K562 (cell line): ENCODE data around the gene BEST1. TPM values are rescaled to one million over a fixed set of nuclear protein-coding genes. Genes with fewer than 3 reads are reported as not detected.

Source experiments
- BMI1 ChIP-seq: fragments of 150-350 bp; IDR thresholded peaks from 2 replicates; pipeline ENCODE4 v1.6.1; 2014; ENCODE audit warnings: low read length
- CREB1 ChIP-seq, 2 experiments: sonication (generic) in 1 of 2; formaldehyde crosslinking in 1 of 2; IDR thresholded peaks; 2 replicates each; pipeline versions ENCODE4 v1.6.1 to v1.8.0; 2012 to 2022; ENCODE audit warnings: inconsistent platforms in 1 of 2, mild to moderate bottlenecking in 1 of 2, missing genetic modification reagents in 1 of 2, moderate library complexity in 1 of 2
- DPF2 ChIP-seq: fragments of 450-650 bp; IDR thresholded peaks from 2 replicates; pipeline ENCODE4 v1.6.1; 2016
- HMGN3 ChIP-seq: IDR thresholded peaks from 2 replicates; pipeline ENCODE4 v1.6.1; 2011; ENCODE audit warnings: borderline replicate concordance, low read depth, mild to moderate bottlenecking, mixed read lengths, low read length; ENCODE audit not compliant: insufficient read length; ENCODE audit errors: extremely low read depth
- HOXB6 ChIP-seq: fragments of 250-450 bp; sonication (Bioruptor Pico); IDR thresholded peaks from 2 replicates; pipeline ENCODE4 v1.5.1; 2022; ENCODE audit warnings: mild to moderate bottlenecking, borderline replicate concordance
- KLF16 ChIP-seq: IDR thresholded peaks from 2 replicates; pipeline ENCODE4 v1.6.1; 2016; ENCODE audit warnings: antibody characterized with exemption
- MCM2 ChIP-seq: fragments of 450-650 bp; IDR thresholded peaks from 2 replicates; pipeline ENCODE4 v1.6.1; 2017; ENCODE audit warnings: low read depth, mild to moderate bottlenecking
- MNT ChIP-seq, 2 experiments: fragments of 450-650 bp; conservative IDR thresholded peaks; 2 replicates each; pipeline ENCODE4 v1.6.1; 2017; ENCODE audit warnings: mild to moderate bottlenecking in 2 of 2, moderate library complexity in 2 of 2
- NFATC3 ChIP-seq: fragments of 450-650 bp; IDR thresholded peaks from 2 replicates; pipeline ENCODE4 v1.6.1; 2017; ENCODE audit warnings: mild to moderate bottlenecking
- POLR2A ChIP-seq: fragments of 450-650 bp; conservative IDR thresholded peaks from 2 replicates; pipeline ENCODE4 v1.6.1; 2016
- SREBF2 ChIP-seq: sonication (generic); formaldehyde crosslinking; IDR thresholded peaks from 2 replicates; pipeline ENCODE4 v1.4.0; 2020; ENCODE audit warnings: mild to moderate bottlenecking, missing genetic modification reagents
- TCF15 ChIP-seq: fragments of 250-450 bp; sonication (Bioruptor Pico); IDR thresholded peaks from 2 replicates; pipeline ENCODE4 v1.8.0; 2022; ENCODE audit warnings: moderate library complexity, mild to moderate bottlenecking, inconsistent platforms
- TEAD2 ChIP-seq: fragments of 450-650 bp; IDR thresholded peaks from 2 replicates; pipeline ENCODE4 v1.6.1; 2016; ENCODE audit warnings: missing genetic modification characterization, control low read depth, missing compliant biosample characterization
- TRIM24 ChIP-seq, 2 experiments: fragments of 450-650 bp; IDR thresholded peaks; 2 replicates each; pipeline ENCODE4 v1.6.1; 2016
- USF1 ChIP-seq: sonication (generic); formaldehyde crosslinking; IDR thresholded peaks from 2 replicates; pipeline ENCODE4 v1.9.0; 2022; ENCODE audit warnings: mild to moderate bottlenecking, missing genetic modification reagents
- ZNF224 ChIP-seq: sonication (generic); formaldehyde crosslinking; IDR thresholded peaks from 2 replicates; pipeline ENCODE4 v1.8.0; 2022; ENCODE audit warnings: mild to moderate bottlenecking, missing genetic modification reagents
- ZNF239 ChIP-seq: fragments of 250-450 bp; sonication (Bioruptor Pico); IDR thresholded peaks from 2 replicates; pipeline ENCODE4 v1.4.0; 2020; ENCODE audit warnings: mild to moderate bottlenecking
- ZNF551 ChIP-seq: fragments of 250-450 bp; sonication (Bioruptor Pico); IDR thresholded peaks from 2 replicates; pipeline ENCODE4 v1.5.0; 2021; ENCODE audit warnings: mild to moderate bottlenecking, moderate library complexity
- ZNF785 ChIP-seq: fragments of 250-450 bp; sonication (Bioruptor Pico); IDR thresholded peaks from 2 replicates; pipeline ENCODE4 v1.4.0; 2020; ENCODE audit warnings: mild to moderate bottlenecking
- polyA plus RNA-seq, 8 experiments: library from polyadenylated mRNA; depleted of rRNA in 4 of 8; stranded (reverse) in 5 of 8; unstranded in 3 of 8; fragments of >200 nt; fragmentation: Nextera tagmentation in 2 of 8; fragmentation: Illumina TruSeq in 1 of 8; extraction: Ambion mirVana in 2 of 8; extraction: Trizol in 1 of 8; gene quantifications; 2 replicates each; pipeline versions ENCODE4 v1.2.1 to v1.2.3, GENCODE V29; 2011 to 2014; ENCODE audit warnings: inconsistent platforms in 1 of 8, missing spikeins in 1 of 8
- total RNA-seq, 7 experiments: library from RNA; depleted of rRNA in 6 of 7; stranded (reverse); fragments of >200 nt in 6 of 7; fragmentation: Illumina TruSeq in 2 of 7; extraction: Trizol in 2 of 7; gene quantifications; 2 replicates each; pipeline versions ENCODE4 v1.2.1 to v1.2.3, GENCODE V29; 2011 to 2021; ENCODE audit warnings: low replicate concordance in 1 of 7
- TF ChIP-seq, protein P1 (sequence below), 3 experiments: IDR thresholded peaks in 2 of 3; conservative IDR thresholded peaks in 1 of 3; 2 replicates each; pipeline ENCODE4 v1.5.1; 2011 to 2012; ENCODE audit warnings: low read length in 3 of 3, mild to moderate bottlenecking in 3 of 3, control low read depth in 2 of 3, improper control_type of control experiment in 1 of 3, inconsistent platforms in 1 of 3, low read depth in 1 of 3, mixed read lengths in 1 of 3, moderate library complexity in 1 of 3; ENCODE audit not compliant: insufficient read depth in 2 of 3
- TF ChIP-seq, protein P2 (sequence below): fragments of 450-650 bp; conservative IDR thresholded peaks from 2 replicates; pipeline ENCODE4 v1.6.1; 2016; ENCODE audit warnings: missing genetic modification characterization, low read depth, mild to moderate bottlenecking, control low read depth, missing compliant biosample characterization

Gene BEST1
- total and polyA plus RNA-seq, 9 of the 15 experiments (the other 6 are each of a cell fraction or from before 2014, with no cell fraction given): 0.07 to 1.3 (median 0.40) TPM

DNA sequence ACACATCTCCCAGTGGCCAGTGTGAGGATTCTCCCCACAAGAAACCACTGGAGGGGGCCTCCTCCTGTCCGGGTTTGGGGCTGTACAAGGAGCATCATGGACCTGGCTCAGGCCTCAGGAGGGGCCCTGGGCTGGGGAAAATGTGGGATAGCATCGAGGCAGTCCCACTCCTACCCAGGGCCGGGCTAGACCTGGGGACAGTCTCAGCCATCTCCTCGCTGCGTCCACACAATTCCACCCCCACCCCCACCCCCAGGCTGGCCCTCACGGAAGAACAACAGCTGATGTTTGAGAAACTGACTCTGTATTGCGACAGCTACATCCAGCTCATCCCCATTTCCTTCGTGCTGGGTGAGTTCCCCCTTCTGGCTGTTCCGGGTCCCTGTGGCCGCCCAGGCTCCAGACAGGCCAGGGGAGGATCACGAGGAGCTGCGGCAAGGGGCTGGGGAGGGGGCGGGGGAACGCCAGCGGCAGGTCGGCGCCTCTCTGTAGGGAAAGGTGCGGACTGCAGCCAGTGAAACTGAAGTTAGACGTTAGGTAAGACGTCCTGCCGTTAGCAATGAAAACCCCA is 4.8 kb downstream of the BEST1 start (continued):
- TF ChIP-seq TEAD2 (tag) (no peak), TCF15 (no peak), KLF16 (no peak), MCM2 (no peak), ZNF785 (CRISPR knock-in tag) (no peak), BMI1 (no peak), USF1 (CRISPR knock-in tag) (peak; percentile 11; the same call in 1 of the 2 replicates), HMGN3 (no peak), NFATC3 (no peak), POLR2A (no peak), SREBF2 (no peak), MNT (conservative IDR thresholded peaks at IDR 0.05) (no peak), TRIM24 (IDR thresholded peaks at IDR 0.05) (0 out of 4 replicates have a peak, but pooled peaks of 1 of the 2 experiments have one; percentile 11), ZNF224 (CRISPR knock-in tag) (no peak), CREB1 (IDR thresholded peaks at IDR 0.05) (no peak), CREB1 (CRISPR knock-in tag; IDR thresholded peaks at IDR 0.05) (no peak), HOXB6 (CRISPR knock-in tag) (no peak), ZNF551 (CRISPR knock-in tag) (no peak), ZNF239 (no peak), DPF2 (no peak)
- TF ChIP-seq, protein P1, sequence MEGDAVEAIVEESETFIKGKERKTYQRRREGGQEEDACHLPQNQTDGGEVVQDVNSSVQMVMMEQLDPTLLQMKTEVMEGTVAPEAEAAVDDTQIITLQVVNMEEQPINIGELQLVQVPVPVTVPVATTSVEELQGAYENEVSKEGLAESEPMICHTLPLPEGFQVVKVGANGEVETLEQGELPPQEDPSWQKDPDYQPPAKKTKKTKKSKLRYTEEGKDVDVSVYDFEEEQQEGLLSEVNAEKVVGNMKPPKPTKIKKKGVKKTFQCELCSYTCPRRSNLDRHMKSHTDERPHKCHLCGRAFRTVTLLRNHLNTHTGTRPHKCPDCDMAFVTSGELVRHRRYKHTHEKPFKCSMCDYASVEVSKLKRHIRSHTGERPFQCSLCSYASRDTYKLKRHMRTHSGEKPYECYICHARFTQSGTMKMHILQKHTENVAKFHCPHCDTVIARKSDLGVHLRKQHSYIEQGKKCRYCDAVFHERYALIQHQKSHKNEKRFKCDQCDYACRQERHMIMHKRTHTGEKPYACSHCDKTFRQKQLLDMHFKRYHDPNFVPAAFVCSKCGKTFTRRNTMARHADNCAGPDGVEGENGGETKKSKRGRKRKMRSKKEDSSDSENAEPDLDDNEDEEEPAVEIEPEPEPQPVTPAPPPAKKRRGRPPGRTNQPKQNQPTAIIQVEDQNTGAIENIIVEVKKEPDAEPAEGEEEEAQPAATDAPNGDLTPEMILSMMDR (IDR thresholded peaks at IDR 0.05 in 2 of 3, conservative IDR thresholded peaks at IDR 0.05 in 1 of 3; ENCODE audit: insufficient read depth in 2 of 3, low read depth in 1 of 3, low read length in 3 of 3): peak in 2 of 3 experiments; percentile 6 to 13; a peak in 1 of 6 replicates
- TF ChIP-seq, protein P2, sequence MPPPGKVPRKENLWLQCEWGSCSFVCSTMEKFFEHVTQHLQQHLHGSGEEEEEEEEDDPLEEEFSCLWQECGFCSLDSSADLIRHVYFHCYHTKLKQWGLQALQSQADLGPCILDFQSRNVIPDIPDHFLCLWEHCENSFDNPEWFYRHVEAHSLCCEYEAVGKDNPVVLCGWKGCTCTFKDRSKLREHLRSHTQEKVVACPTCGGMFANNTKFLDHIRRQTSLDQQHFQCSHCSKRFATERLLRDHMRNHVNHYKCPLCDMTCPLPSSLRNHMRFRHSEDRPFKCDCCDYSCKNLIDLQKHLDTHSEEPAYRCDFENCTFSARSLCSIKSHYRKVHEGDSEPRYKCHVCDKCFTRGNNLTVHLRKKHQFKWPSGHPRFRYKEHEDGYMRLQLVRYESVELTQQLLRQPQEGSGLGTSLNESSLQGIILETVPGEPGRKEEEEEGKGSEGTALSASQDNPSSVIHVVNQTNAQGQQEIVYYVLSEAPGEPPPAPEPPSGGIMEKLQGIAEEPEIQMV (tag): no peak
